ENCODE measurements around the gene ISL2.

DNA sequence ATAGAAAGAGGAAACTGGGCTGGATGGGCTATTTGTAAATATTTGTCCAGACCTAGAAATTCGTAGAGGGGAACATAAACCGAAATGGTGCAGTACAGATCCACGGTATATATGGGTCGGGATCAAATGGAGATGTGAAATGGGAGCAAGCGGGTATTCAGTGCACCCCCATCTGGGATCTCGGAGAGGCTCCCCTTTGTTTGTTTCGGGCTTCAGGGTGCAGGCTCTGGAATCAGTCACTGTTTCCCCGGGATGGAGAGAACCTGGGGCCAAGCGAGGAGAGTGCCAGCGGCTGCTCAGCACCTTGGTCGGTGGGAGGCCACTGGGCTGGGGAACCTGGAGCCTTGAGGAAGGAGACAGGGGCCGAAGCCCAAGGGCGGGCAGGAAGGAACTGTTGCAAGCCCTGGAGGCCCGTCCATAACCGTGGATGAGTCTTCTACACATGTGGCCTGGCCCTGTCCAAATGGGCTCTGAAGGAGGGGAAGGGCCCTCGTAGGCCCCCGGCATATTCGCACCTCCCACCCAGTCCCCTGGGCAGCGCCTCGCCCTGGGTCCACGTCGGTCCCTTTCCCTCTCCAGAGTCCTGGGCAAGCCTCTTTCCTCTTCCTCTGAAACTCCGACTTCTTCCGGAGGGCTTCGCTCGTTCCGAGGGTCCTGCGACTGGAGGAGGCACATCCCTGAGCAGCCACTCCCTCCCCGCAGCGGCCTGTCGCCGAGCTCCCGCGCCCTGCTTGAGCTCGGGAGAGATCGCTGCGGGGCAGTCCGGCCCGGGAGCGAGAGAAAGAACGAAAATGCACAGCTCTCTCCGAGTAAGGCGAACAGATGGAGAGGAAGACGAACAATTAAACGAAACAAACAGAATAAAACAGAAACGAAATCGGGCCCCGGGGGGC lies 3.0 kb downstream of the ISL2 start:
- TF ChIP-seq POLR2AphosphoS5 (IDR thresholded peaks at IDR 0.05; ENCODE audit: borderline replicate concordance, low read depth, low read length), result no peak
- no peak for TF ChIP-seq EZH2 (IDR thresholded peaks at IDR 0.05)
- TF ChIP-seq FOXP2 (optimal IDR thresholded peaks at IDR 0.05; ENCODE audit: control extremely low read depth, extremely low read length, insufficient read depth), result no peak
